Lower leg skin (tissue), 3 donors: ENCODE measurements around the gene SHC3.

ENCODE experiments used
- CTCF ChIP-seq, 3 donors: fragments of 450-650 bp; IDR thresholded peaks; one replicate each; pipeline ENCODE4 v1.5.1; 2016; ENCODE audit warnings: antibody characterized with exemption in 3 of 3, mild to moderate bottlenecking in 3 of 3, moderate library complexity in 2 of 3
- POLR2A ChIP-seq, 2 donors: fragments of 450-650 bp; IDR thresholded peaks; one replicate each; pipeline ENCODE4 v1.6.1; 2016 to 2017; ENCODE audit warnings: antibody characterized with exemption in 2 of 2, mild to moderate bottlenecking in 1 of 2, moderate library complexity in 1 of 2

GRCh38 chr9:89165880-89166279, 12.7 kb downstream of the SHC3 start:
- no peak for TF ChIP-seq CTCF (IDR thresholded peaks at IDR 0.05)
- no peak for TF ChIP-seq POLR2A (IDR thresholded peaks at IDR 0.05)
